GM21515 (cell line): ENCODE measurements around the gene ARHGAP1.
"Not testable (repeated sequence)": the region's sequence is repeated elsewhere in the genome, so short reads cannot be mapped to it uniquely, and the experiment has no call there.

Source experiments
- ATAC-seq: cut with Tn5 transposase; IDR thresholded peaks from one replicate; pipeline ENCODE4 v1.9.1; 2021; ENCODE audit not compliant: unreplicated experiment

The ARHGAP1 gene

GRCh38 chr11:46675288-46675851, 25.0 kb downstream of the ARHGAP1 start:
- no peak for ATAC-seq

GRCh38 chr11:46674463-46675287, 25.7 kb downstream of the ARHGAP1 start:
- no peak for ATAC-seq

GRCh38 chr11:46673713-46674462, 26.5 kb downstream of the ARHGAP1 start:
- no peak for ATAC-seq

- ATAC-seq, result no peak
These were observed 28.0 kb downstream of the ARHGAP1 start for GRCh38 chr11:46672381-46672839.

GRCh38 chr11:46671958-46672315, 28.5 kb downstream of the ARHGAP1 start:
- ATAC-seq, result no peak

- ATAC-seq, result not testable (repeated sequence)
These were observed 29.9 kb downstream of the ARHGAP1 start for GRCh38 chr11:46670521-46670920.

GRCh38 chr11:46669711-46670139, 30.7 kb downstream of the ARHGAP1 start:
- ATAC-seq, result no peak

GRCh38 chr11:46668480-46669085, 31.8 kb downstream of the ARHGAP1 start:
- no peak for ATAC-seq

- no peak for ATAC-seq
These were observed 33.4 kb downstream of the ARHGAP1 start for GRCh38 chr11:46667043-46667481.

- no peak for ATAC-seq
These were observed 33.9 kb downstream of the ARHGAP1 start for GRCh38 chr11:46666516-46666915.

- no peak for ATAC-seq
These were observed 35.1 kb downstream of the ARHGAP1 start for GRCh38 chr11:46665356-46665755.

GRCh38 chr11:46664612-46665011, 35.8 kb downstream of the ARHGAP1 start:
- no peak for ATAC-seq

GRCh38 chr11:46663277-46663940, 37.0 kb downstream of the ARHGAP1 start:
- no peak for ATAC-seq

GRCh38 chr11:46662366-46662765, 38.1 kb downstream of the ARHGAP1 start:
- no peak for ATAC-seq

- no peak for ATAC-seq
These were observed 38.6 kb downstream of the ARHGAP1 start for GRCh38 chr11:46661836-46662235.

GRCh38 chr11:46659908-46660307, 40.5 kb downstream of the ARHGAP1 start:
- no peak for ATAC-seq

- no peak for ATAC-seq
These were observed 42.2 kb downstream of the ARHGAP1 start for GRCh38 chr11:46658259-46658658.

- ATAC-seq, result no peak
These were observed 43.2 kb downstream of the ARHGAP1 start for GRCh38 chr11:46657186-46657585.

GRCh38 chr11:46655631-46656030, 44.8 kb downstream of the ARHGAP1 start:
- ATAC-seq, result no peak

- ATAC-seq, result no peak
These were observed 51.2 kb downstream of the ARHGAP1 start for GRCh38 chr11:46649180-46649738.
